Endothelial cell of umbilical vein (primary cell): Measurements from ENCODE around the gene SMIM36.

Experiments used
- CTCF ChIP-seq, 2 donors: IDR thresholded peaks; 1 replicate in 1 of 2; 2 replicates in 1 of 2; pipeline ENCODE4 v1.5.1; 2011; ENCODE audit warnings: low read length in 2 of 2, mild to moderate bottlenecking in 2 of 2, moderate library complexity in 2 of 2, control low read depth in 1 of 2, inconsistent platforms in 1 of 2, low read depth in 1 of 2; ENCODE audit not compliant: insufficient read depth in 1 of 2; ENCODE audit errors: extremely low read depth in 1 of 2
- EZH2 ChIP-seq: IDR thresholded peaks from 2 replicates; pipeline ENCODE4 v1.6.1; 2012; ENCODE audit warnings: borderline replicate concordance, low read depth, mild to moderate bottlenecking, moderate library complexity, low read length, inconsistent platforms; ENCODE audit not compliant: severe bottlenecking
- MAX ChIP-seq: IDR thresholded peaks from 2 replicates; pipeline ENCODE4 v1.6.1; 2011; ENCODE audit not compliant: insufficient read depth, insufficient read length

- TF ChIP-seq EZH2 (no peak), CTCF (IDR thresholded peaks at IDR 0.05; ENCODE audit: extremely low read depth in 1 of 2, insufficient read depth in 1 of 2, low read depth in 1 of 2, low read length in 2 of 2) (no peak), MAX (no peak)
Measured at GRCh38 chr17:55437159-55437605, 74.1 kb downstream of the SMIM36 start.
